ENCODE measurements around the gene SETBP1.

Gene SETBP1

GRCh38 chr18:44731530-44732237 lies 51.0 kb downstream of the SETBP1 start:
- no peak for DNase-seq (ENCODE audit: low spot score)

GRCh38 chr18:44732238-44732563 lies 51.5 kb downstream of the SETBP1 start:
- DNase-seq (ENCODE audit: low spot score) = no peak

- DNase-seq (ENCODE audit: low spot score) = no peak
These were observed 51.9 kb downstream of the SETBP1 start for GRCh38 chr18:44732599-44732998.

GRCh38 chr18:44733069-44733753 lies 52.5 kb downstream of the SETBP1 start:
- no peak for DNase-seq (ENCODE audit: low spot score)

- no peak for DNase-seq (ENCODE audit: low spot score)
These were observed 53.2 kb downstream of the SETBP1 start for GRCh38 chr18:44733754-44734465.

- DNase-seq (ENCODE audit: low spot score) = no peak
These were observed 54.4 kb downstream of the SETBP1 start for GRCh38 chr18:44735096-44735495.

- no peak for DNase-seq (ENCODE audit: low spot score)
These were observed 56.1 kb downstream of the SETBP1 start for GRCh38 chr18:44736664-44737380.

GRCh38 chr18:44737623-44738022 lies 56.9 kb downstream of the SETBP1 start:
- no peak for DNase-seq (ENCODE audit: low spot score)

GRCh38 chr18:44740000-44740399 lies 59.3 kb downstream of the SETBP1 start:
- no peak for DNase-seq (ENCODE audit: low spot score)

- no peak for DNase-seq (ENCODE audit: low spot score)
These were observed 60.4 kb downstream of the SETBP1 start for GRCh38 chr18:44741085-44741484.

- no peak for DNase-seq (ENCODE audit: low spot score)
These were observed 60.8 kb downstream of the SETBP1 start for GRCh38 chr18:44741511-44741910.

- no peak for DNase-seq (ENCODE audit: low spot score)
These were observed 61.4 kb downstream of the SETBP1 start for GRCh38 chr18:44742126-44742525.

GRCh38 chr18:44742718-44743311 lies 62.1 kb downstream of the SETBP1 start:
- no peak for DNase-seq (ENCODE audit: low spot score)

- DNase-seq (ENCODE audit: low spot score) = no peak
These were observed 62.9 kb downstream of the SETBP1 start for GRCh38 chr18:44743631-44744030.

GRCh38 chr18:44744161-44745121 lies 63.8 kb downstream of the SETBP1 start:
- DNase-seq (ENCODE audit: low spot score) = no peak

- DNase-seq (ENCODE audit: low spot score) = no peak
These were observed 66.5 kb downstream of the SETBP1 start for GRCh38 chr18:44747157-44747556.

- no peak for DNase-seq (ENCODE audit: low spot score)
These were observed 67.9 kb downstream of the SETBP1 start for GRCh38 chr18:44748582-44748981.

- DNase-seq (ENCODE audit: low spot score) = no peak
These were observed 70.1 kb downstream of the SETBP1 start for GRCh38 chr18:44750774-44751173.

- DNase-seq (ENCODE audit: low spot score) = no peak
These were observed 73.9 kb downstream of the SETBP1 start for GRCh38 chr18:44754567-44754966.

- DNase-seq (ENCODE audit: low spot score) = no peak
These were observed 78.4 kb downstream of the SETBP1 start for GRCh38 chr18:44758861-44759631.

Measured in hematopoietic multipotent progenitor cell treated with erythropoietin and hydrocortisone succinate and interleukin-3 and kit ligand, for 15 days (in vitro differentiated cells).